Prostate gland (tissue), 2 donors: ENCODE results near the gene PARVG.

Source experiments
- POLR2A ChIP-seq: fragments of 450-650 bp; IDR thresholded peaks from one replicate; pipeline ENCODE4 v1.6.1; 2016; ENCODE audit warnings: antibody characterized with exemption, mild to moderate bottlenecking
- TF ChIP-seq, protein P1 (sequence below), 4 experiments: fragments of 200-600 bp in 2 of 4; fragments of 450-650 bp in 2 of 4; sonication (generic) in 2 of 4; IDR thresholded peaks; 1 replicate in 3 of 4; 2 replicates in 1 of 4; pipeline ENCODE4 v1.5.1; 2016 to 2019; ENCODE audit warnings: antibody characterized with exemption in 4 of 4, mild to moderate bottlenecking in 2 of 4, moderate library complexity in 2 of 4

GRCh38 chr22:44197271-44197670 lies 16.5 kb downstream of the PARVG start:
- TF ChIP-seq, protein P1, sequence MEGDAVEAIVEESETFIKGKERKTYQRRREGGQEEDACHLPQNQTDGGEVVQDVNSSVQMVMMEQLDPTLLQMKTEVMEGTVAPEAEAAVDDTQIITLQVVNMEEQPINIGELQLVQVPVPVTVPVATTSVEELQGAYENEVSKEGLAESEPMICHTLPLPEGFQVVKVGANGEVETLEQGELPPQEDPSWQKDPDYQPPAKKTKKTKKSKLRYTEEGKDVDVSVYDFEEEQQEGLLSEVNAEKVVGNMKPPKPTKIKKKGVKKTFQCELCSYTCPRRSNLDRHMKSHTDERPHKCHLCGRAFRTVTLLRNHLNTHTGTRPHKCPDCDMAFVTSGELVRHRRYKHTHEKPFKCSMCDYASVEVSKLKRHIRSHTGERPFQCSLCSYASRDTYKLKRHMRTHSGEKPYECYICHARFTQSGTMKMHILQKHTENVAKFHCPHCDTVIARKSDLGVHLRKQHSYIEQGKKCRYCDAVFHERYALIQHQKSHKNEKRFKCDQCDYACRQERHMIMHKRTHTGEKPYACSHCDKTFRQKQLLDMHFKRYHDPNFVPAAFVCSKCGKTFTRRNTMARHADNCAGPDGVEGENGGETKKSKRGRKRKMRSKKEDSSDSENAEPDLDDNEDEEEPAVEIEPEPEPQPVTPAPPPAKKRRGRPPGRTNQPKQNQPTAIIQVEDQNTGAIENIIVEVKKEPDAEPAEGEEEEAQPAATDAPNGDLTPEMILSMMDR (IDR thresholded peaks at IDR 0.05) = no peak
- no peak for TF ChIP-seq POLR2A
